T-helper 1 cell treated with Interleukin-12 subunit alpha and Interleukin-12 subunit beta and Interleukin-4 antibody, amounts not matched to agents 30 μg/mL and 1 μg/mL, for 36 hours (primary cell): ENCODE results near the gene RBM19.

Experiments
- H3K27ac Mint-ChIP-seq: one replicate; pipeline ENCODE4 v1.8.0; 2021; ENCODE audit warnings: mild to moderate bottlenecking, mixed read lengths
- H3K27me3 Mint-ChIP-seq: one replicate; pipeline ENCODE4 v1.8.0; 2021; ENCODE audit warnings: low read depth, mixed read lengths
- H3K36me3 Mint-ChIP-seq: one replicate; pipeline ENCODE4 v1.8.0; 2021; ENCODE audit warnings: low read depth, mixed read lengths
- H3K4me1 Mint-ChIP-seq: one replicate; pipeline ENCODE4 v1.8.0; 2021; ENCODE audit warnings: low read depth, mixed read lengths
- H3K4me3 Mint-ChIP-seq: one replicate; pipeline ENCODE4 v1.8.0; 2021; ENCODE audit warnings: mild to moderate bottlenecking, moderate library complexity, mixed read lengths
- H3K9me3 Mint-ChIP-seq: one replicate; pipeline ENCODE4 v1.8.0; 2021; ENCODE audit warnings: mixed read lengths

RBM19 gene

DNA sequence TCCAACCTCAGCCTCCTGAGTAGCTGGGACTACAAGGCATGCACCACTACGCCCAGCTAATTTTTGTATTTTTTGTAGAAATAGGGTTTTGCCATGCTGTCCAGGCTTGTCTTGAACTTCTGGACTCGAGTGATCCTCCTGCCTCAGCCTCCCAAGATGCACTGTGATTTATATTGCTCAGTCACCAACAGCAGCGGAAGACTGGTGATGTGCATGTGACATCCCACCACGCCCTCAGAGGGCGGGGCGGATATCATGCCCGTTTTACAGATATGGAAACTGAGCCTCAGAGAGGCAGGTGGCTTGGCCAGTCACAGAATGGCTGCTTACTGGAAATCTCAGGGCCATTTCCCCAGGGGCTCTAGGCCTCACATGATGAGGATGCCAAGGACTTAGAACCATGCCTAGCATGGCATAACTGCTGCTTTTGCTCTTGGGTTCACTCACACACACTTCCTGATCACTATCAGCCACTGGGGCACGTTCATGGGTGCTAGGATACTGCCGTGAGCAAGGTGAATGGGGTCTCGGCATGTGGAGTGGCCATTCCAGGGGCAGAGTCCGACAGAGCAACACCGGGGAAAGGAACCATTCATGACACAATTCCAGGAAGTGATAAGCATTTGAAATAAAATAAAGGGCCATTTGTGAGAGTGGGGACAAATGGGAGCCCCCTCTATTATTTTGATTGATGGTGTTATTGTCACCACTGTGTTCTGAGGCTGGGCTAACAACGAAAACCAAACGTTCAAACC is 31.9 kb downstream of the RBM19 start:
- H3K36me3 Mint-ChIP-seq: peaks cover 20% of the 10 kb centered on the region
- peaks cover 5% of the 10 kb centered on the region for H3K4me1 Mint-ChIP-seq
- H3K27me3 Mint-ChIP-seq: no peaks in the 10 kb centered on the region
- H3K4me3 Mint-ChIP-seq: no peak overlapping the region
- no peaks in the 10 kb centered on the region for H3K9me3 Mint-ChIP-seq
- no peak overlapping the region for H3K27ac Mint-ChIP-seq

DNA sequence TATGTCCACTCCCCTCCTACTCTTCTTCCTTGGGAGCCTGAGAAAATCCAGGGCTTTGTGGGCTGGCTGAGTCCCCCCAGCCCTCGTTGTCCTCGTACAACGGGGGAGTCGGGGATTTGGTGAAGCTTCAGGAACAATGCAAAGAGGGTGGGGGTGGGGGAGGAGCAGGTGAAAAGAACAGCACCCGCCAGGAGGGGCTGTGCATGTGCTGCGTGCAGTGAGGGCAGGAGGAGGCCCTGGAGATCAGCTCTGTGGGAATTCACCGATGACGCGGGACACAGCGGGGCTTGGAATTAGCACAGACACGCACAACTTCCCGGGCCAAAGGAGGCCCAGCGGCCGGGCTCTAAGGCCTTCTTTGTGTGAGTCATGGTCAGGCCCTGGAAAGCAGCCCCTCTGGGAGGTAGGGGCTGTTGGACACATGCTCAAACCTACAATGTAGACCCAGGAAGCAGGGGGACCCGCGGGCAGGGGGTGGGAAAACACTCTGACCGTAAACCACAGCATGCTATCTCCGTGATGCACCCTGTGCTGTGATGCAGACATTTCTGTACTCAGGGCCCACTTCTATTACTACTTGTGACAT is 32.8 kb downstream of the RBM19 start:
- Mint-ChIP-seq H3K36me3 (peaks cover 15% of the 10 kb centered on the region), H3K27me3 (no peaks in the 10 kb centered on the region), H3K4me1 (peaks cover 7% of the 10 kb centered on the region), H3K4me3 (no peak overlapping the region), H3K9me3 (no peaks in the 10 kb centered on the region), H3K27ac (no peak overlapping the region)

DNA sequence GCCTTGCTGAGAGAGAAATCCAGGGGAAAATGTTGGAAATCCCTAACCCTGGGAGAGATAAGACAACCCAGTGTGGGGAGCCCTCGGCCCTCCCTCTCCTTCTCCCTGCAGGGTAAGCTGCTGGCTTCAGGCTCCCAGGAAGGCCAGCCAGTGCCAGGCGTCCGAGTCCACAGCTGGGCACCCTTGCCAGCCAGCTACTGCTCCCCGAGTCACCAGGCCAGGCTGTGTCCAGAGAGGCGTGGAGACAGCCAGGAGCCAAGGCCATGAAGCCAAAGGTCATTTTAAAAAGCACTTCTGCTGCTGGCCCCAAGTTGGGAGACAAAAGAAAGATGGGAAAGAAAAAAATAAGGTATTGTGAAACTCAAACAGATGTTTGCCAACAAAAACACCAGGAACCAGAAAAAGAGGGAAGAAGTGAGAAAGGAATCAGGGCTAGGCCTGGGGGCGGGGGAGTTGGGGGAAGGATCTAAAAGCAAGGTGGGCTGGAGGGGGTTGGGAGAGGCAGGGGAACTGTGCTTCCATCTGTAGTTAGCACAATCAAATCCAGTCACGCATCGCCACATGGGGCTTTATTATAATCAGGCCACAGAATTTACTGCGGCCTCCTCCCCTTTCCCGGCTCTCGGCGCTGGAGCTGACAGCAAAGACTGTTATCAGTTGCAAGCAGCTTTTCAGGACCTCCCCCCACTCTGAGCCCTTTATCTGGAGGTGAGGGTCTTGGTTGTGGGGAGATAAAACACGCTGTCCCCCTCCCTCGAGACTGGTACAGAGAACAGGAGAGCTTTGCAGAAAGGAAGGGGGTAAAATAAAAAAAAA is 33.5 kb downstream of the RBM19 start:
- Mint-ChIP-seq H3K36me3 (peaks cover 14% of the 10 kb centered on the region), H3K4me3 (no peak overlapping the region), H3K27me3 (no peaks in the 10 kb centered on the region), H3K9me3 (no peaks in the 10 kb centered on the region), H3K4me1 (peaks cover 7% of the 10 kb centered on the region), H3K27ac (no peak overlapping the region)

DNA sequence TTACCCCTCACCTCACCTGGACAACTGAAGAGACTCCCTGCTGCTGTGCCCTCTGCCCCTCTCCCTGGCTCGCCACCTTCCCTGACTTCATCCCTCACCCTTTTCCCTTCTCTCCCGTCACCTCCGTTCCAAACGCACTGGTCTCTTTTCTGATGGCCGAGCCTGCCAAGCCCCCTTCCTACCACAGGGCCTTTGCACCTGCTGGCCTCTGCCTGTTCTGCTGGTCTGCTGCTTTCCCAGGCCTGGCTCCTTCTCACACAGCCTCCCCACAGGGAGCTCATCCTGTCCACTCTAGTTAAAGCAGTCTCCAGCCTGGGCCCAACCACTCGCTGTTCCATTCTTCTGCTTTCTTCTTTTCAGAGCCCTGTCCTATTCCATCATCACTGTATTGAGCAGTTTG is 34.6 kb downstream of the RBM19 start:
- Mint-ChIP-seq H3K36me3 (peaks cover 23% of the 10 kb centered on the region), H3K27me3 (no peaks in the 10 kb centered on the region), H3K4me3 (no peak overlapping the region), H3K27ac (no peak overlapping the region), H3K9me3 (no peaks in the 10 kb centered on the region), H3K4me1 (peaks cover 15% of the 10 kb centered on the region)

DNA sequence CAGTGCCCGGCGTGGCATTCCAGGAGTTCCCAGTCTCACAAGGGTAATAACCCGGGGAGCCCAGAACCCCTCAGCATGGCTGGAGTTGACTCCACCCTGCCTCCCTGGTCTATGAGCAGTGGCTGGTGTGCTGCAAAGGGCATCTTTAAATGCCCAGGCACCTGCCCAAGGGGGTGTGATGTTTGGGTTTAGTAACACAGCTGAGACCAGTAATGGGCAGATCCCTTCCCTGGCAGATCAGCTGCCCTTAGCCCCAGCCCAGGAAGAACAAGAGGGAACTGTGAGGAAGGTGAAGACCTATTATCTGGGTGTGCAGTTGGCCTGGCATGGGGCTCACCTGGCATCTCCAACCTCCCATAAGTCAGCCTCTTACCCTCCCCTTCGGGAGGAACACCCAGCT is 35.9 kb downstream of the RBM19 start:
- no peaks in the 10 kb centered on the region for H3K27me3 Mint-ChIP-seq
- no peak overlapping the region for H3K4me3 Mint-ChIP-seq
- no peaks in the 10 kb centered on the region for H3K9me3 Mint-ChIP-seq
- H3K4me1 Mint-ChIP-seq: peaks cover 19% of the 10 kb centered on the region
- H3K36me3 Mint-ChIP-seq: peaks cover 30% of the 10 kb centered on the region
- H3K27ac Mint-ChIP-seq: no peak overlapping the region

DNA sequence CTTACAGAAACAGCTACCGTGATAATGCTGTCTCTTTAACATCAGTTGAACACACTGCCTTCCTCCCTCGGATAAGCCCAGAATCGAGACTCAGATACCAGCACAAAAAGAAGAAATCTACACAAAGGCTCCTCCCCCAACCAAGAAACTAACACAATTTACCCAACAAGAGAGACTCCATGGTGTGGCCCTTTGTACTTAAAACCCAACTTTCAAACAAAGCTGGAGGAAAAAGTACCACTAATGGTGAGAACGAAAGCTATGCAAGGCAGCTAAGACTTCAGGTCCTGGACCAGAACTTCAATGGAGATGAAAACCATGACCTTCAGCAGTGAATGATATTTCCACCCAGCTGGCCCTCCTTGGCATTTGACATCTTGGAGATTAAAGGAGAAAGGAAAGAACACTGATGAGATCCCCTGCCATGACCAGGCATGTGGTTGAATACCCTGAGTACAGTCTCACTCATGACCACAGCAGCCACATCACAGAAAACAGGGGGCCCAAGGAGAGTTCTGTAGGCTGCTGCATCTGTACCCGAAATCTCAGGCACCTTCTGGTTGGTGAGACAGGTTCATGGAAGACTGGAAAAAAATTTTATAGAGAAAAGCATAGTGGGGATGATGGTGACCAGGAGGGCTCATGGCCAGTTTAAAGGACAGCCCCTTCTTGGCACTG is 36.7 kb downstream of the RBM19 start:
- Mint-ChIP-seq H3K4me3 (no peak overlapping the region), H3K27ac (no peak overlapping the region), H3K9me3 (no peaks in the 10 kb centered on the region), H3K4me1 (peaks cover 19% of the 10 kb centered on the region), H3K27me3 (no peaks in the 10 kb centered on the region), H3K36me3 (peaks cover 38% of the 10 kb centered on the region)

DNA sequence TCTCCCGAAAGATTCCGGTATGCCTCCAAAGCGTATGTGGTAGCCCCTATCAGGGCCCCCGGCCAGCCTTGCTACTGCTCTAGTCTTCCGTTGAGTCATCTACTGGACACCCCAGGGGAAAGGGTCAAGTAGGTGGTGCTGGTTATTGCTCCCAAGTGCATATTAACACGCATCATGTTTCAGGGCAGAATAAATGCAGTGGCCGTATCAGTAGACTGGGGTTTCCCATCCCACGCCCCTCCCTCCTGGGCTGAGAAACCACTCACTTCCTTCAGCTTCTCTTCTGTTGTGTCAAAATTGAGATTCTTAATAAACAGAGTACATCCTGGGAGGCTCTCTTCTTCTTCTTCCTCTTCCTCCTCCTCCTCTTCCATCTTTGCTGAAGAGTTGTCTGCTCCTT is 39.3 kb downstream of the RBM19 start:
- no peaks in the 10 kb centered on the region for H3K27me3 Mint-ChIP-seq
- peak overlapping the region; percentile 72 for H3K27ac Mint-ChIP-seq
- H3K36me3 Mint-ChIP-seq: peaks cover 35% of the 10 kb centered on the region
- H3K4me3 Mint-ChIP-seq: peak overlapping the region; percentile 42
- peaks cover 19% of the 10 kb centered on the region for H3K4me1 Mint-ChIP-seq
- no peaks in the 10 kb centered on the region for H3K9me3 Mint-ChIP-seq

DNA sequence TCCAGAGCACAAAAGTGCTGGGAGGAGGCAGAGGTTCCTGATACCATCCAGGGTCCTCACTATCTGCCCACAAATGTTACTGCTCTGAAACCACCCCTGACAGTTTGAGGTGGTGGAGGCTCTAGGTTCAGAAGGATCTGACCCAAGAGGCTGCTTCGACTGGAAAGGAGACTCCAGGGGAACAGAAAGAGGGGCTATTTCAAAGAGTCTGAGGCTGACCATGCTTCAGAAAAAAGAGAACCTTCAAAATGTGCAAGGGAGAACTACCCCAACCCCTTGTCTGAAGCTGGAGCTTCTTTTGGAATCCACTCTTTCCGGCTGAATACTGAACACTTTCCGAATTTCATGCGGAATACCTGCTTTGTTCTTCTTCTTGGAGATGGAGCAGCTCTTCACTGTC is 41.8 kb downstream of the RBM19 start:
- Mint-ChIP-seq H3K4me1 (peaks cover 15% of the 10 kb centered on the region), H3K27ac (no peak overlapping the region), H3K9me3 (no peaks in the 10 kb centered on the region), H3K36me3 (peaks cover 29% of the 10 kb centered on the region), H3K27me3 (no peaks in the 10 kb centered on the region), H3K4me3 (no peak overlapping the region)

DNA sequence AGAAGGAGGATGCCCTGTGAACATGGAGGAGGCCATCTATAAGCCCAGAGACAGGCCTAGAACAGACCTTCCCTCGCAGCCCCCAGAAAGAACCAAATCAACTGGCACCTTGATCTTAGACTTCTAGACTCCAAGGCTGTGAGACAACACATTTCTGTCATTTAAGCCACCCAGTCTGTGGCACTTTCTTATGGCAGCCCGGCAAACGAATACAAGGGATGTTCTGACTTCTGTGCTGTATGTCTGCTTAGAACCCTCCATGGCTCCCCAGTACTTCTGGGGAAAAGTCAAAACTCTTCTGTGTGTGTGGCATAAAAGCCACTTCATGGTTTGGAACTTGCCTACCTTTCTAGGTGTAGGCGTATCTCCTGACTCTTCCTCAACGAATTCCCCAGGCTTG is 42.9 kb downstream of the RBM19 start:
- H3K27ac Mint-ChIP-seq: no peak overlapping the region
- H3K4me3 Mint-ChIP-seq: no peak overlapping the region
- peaks cover 12% of the 10 kb centered on the region for H3K4me1 Mint-ChIP-seq
- H3K36me3 Mint-ChIP-seq: peaks cover 26% of the 10 kb centered on the region
- H3K9me3 Mint-ChIP-seq: no peaks in the 10 kb centered on the region
- no peaks in the 10 kb centered on the region for H3K27me3 Mint-ChIP-seq

DNA sequence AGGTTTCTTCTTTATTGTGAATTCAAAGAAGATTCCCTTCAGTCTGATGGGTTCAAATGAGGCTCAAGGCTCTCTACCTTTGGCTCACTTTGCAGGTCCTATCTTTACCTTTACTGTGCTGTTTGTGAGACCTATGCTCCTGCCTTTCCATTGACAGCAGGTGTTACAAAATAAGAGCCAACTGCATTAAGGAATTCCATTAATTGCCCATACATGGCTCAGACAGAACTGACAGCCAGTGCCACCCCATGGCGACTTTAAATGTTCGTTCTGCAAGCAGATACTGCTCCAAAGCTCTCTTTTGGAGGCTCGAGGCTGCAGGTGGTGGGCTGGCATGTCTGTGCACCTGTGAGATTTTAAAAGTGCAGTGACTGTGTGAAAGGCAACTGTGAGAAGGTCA is 44.7 kb downstream of the RBM19 start:
- H3K27me3 Mint-ChIP-seq: no peaks in the 10 kb centered on the region
- peaks cover 18% of the 10 kb centered on the region for H3K36me3 Mint-ChIP-seq
- no peak overlapping the region for H3K27ac Mint-ChIP-seq
- H3K4me3 Mint-ChIP-seq: no peak overlapping the region
- H3K9me3 Mint-ChIP-seq: no peaks in the 10 kb centered on the region
- peaks cover 3% of the 10 kb centered on the region for H3K4me1 Mint-ChIP-seq

DNA sequence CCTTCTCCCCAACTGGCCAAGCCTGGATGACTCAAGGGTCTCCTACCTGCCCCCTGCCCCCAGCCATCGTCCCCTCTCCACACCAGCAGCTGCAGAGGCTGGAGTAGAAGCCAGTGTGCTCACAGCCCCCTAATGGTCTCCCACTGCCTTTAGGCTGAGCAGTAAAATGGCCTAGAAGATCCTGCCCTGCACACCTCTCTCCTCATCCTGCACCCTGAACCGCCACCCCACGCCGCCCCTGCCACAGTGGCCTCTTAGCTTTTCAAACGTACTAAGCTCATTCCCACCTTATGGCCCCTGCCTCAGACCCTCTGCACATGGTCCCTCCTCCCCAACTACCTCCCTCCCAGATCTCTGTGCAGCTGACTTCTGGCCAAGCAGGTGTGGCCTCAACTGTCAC is 46.3 kb downstream of the RBM19 start:
- H3K4me1 Mint-ChIP-seq: no peaks in the 10 kb centered on the region
- H3K4me3 Mint-ChIP-seq: no peak overlapping the region
- no peak overlapping the region for H3K27ac Mint-ChIP-seq
- peaks cover 7% of the 10 kb centered on the region for H3K36me3 Mint-ChIP-seq
- no peaks in the 10 kb centered on the region for H3K27me3 Mint-ChIP-seq
- H3K9me3 Mint-ChIP-seq: no peaks in the 10 kb centered on the region

DNA sequence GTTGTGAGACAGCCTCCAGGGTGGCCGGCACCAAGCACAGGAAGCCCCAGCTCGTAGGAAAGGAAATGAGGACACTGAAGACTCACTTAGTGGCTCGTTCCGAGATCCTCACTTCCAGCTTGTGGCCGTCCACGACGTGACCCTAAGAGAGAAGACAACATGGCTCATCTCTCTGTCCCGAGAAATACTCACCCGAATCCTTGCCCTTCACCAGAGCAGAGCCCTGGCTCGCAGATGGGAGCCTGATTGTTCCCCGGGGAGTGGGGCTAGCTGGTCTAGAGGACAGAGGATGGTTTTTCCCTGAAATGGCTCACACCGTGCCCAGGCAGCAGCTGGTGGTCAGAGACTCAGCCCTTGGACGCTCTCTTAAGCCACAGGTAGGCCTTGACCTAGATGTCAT is 47.8 kb downstream of the RBM19 start:
- H3K27me3 Mint-ChIP-seq: no peaks in the 10 kb centered on the region
- H3K4me3 Mint-ChIP-seq: no peak overlapping the region
- H3K4me1 Mint-ChIP-seq: no peaks in the 10 kb centered on the region
- H3K36me3 Mint-ChIP-seq: peaks cover 4% of the 10 kb centered on the region
- no peaks in the 10 kb centered on the region for H3K9me3 Mint-ChIP-seq
- no peak overlapping the region for H3K27ac Mint-ChIP-seq

DNA sequence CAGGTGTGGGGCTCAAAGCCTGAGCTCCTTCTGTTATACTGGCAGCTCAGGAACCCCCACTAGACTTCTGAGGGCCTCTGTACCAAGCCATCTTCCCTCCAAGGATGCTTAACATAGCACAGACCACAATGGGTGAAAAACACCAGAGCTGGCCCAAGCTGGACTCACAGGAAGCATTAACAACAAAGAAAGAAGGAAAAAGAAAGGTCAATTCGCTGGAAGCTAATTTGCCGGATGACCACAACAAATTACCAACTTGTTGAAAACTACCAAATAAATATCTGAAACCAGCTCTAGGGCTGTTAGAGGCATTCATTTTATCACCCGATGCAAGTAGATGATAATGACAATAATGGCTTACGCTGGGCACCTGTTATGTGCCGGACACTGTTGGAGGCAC is 48.7 kb downstream of the RBM19 start:
- H3K9me3 Mint-ChIP-seq: no peaks in the 10 kb centered on the region

DNA sequence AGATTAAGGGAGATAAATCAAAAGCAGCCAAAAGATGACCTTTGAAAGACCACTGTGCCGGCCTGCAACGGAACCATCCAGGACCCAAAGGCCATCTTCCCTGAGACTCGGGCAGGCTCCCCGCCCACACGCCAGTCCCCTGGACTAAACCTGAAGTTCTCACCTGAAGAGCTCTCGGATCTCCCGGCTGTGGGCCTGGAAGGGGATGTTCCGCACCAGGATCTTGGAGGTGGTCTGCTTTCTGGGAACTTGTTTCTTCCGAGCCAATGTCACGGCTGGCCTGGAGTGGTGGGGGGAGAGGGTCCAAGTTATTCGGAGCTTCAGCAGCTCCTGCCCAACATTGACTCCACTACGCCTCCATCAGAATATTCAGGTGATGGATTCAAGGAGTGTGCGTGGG is 51.3 kb downstream of the RBM19 start:
- Mint-ChIP-seq H3K27ac (no peak overlapping the region), H3K27me3 (no peaks in the 10 kb centered on the region), H3K4me3 (no peak overlapping the region), H3K4me1 (no peaks in the 10 kb centered on the region), H3K36me3 (peaks cover 4% of the 10 kb centered on the region), H3K9me3 (no peaks in the 10 kb centered on the region)

More for the DNA sequence above, 48.7 kb downstream of the RBM19 start:
- H3K27me3 Mint-ChIP-seq: no peaks in the 10 kb centered on the region
- H3K36me3 Mint-ChIP-seq: peaks cover 4% of the 10 kb centered on the region
- no peak overlapping the region for H3K4me3 Mint-ChIP-seq
- no peak overlapping the region for H3K27ac Mint-ChIP-seq
- H3K4me1 Mint-ChIP-seq: no peaks in the 10 kb centered on the region
